Epithelial cell of esophagus (primary cell): ENCODE measurements around the gene ZNF516.

ENCODE experiments used
- DNase-seq: peaks from one replicate; pipeline ENCODE4 v3.0.0; 2010; ENCODE audit warnings: low read depth
- H3K4me3 ChIP-seq: 2 replicates; pipeline ENCODE4 v1.5.1; 2011; ENCODE audit warnings: mild to moderate bottlenecking, low read length, control low read depth
- TF ChIP-seq, protein P1 (sequence below): IDR thresholded peaks from 2 replicates; pipeline ENCODE4 v1.5.1; 2011; ENCODE audit warnings: low read depth, mild to moderate bottlenecking, low read length, control low read depth, inconsistent platforms; ENCODE audit not compliant: insufficient read depth; ENCODE audit errors: missing control alignments

Gene ZNF516

DNA sequence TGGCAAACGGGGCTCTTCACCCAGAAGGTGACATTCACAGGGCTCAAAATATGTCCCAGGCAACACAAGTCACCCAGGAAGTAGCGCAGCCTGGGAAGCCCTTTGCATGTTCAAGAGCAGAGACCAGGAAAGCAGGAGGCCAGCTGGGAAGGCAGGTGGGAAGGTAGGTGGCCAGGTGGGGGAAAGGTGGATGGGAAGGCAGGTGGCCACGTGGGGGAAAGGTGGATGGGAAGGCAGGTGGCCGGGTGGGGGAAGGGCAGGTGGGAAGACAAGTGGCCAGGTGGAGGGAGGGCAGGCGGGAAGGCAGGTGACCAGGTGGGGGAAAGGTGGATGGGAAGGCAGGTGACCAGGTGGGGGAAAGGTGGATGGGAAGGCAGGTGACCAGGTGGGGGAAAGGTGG lies 102.7 kb downstream of the ZNF516 start:
- no peak overlapping the region for H3K4me3 ChIP-seq
- TF ChIP-seq, protein P1, sequence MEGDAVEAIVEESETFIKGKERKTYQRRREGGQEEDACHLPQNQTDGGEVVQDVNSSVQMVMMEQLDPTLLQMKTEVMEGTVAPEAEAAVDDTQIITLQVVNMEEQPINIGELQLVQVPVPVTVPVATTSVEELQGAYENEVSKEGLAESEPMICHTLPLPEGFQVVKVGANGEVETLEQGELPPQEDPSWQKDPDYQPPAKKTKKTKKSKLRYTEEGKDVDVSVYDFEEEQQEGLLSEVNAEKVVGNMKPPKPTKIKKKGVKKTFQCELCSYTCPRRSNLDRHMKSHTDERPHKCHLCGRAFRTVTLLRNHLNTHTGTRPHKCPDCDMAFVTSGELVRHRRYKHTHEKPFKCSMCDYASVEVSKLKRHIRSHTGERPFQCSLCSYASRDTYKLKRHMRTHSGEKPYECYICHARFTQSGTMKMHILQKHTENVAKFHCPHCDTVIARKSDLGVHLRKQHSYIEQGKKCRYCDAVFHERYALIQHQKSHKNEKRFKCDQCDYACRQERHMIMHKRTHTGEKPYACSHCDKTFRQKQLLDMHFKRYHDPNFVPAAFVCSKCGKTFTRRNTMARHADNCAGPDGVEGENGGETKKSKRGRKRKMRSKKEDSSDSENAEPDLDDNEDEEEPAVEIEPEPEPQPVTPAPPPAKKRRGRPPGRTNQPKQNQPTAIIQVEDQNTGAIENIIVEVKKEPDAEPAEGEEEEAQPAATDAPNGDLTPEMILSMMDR: no peak
- no peak for DNase-seq

DNA sequence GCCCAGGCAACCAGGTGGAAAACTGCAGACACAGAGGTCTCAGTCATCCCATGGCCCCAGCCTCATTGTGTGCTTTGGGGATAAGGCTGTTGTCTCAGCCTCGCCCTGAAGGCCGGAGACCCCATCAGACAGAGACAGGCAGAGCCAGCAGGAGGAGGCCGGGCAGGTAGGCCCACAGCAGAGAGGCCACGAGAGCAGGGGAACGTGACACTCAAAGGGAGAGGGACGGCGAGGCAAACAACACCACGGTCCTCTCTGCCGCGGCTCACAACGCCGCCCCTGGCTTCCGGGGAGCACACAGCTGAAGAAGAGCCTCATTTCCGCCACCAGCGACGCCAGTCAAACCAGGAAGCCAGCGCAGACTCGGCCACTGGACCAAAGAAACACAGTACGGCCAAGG lies 103.3 kb downstream of the ZNF516 start:
- TF ChIP-seq, protein P1: no peak
- no peak overlapping the region for H3K4me3 ChIP-seq
- no peak for DNase-seq

DNA sequence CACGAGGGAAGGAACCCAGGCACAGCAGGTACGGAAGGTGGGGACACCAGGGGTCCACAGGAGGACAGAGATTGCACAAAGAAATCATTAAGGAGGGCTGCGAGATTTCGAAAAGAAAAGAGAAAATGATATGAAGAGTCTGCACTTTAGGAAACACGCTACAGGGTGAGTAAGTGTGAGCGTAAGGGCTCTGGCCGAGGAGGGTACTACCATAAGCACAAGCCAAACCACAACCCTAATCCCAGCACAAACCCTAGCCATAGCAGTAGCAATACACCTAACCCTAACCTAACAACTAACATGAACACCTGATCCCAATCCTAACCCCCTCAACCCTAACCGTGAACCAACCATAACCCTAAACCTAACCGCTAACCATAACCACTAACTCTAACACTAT lies 104.0 kb downstream of the ZNF516 start:
- no peak overlapping the region for H3K4me3 ChIP-seq
- no peak for DNase-seq
- TF ChIP-seq, protein P1: no peak

DNA sequence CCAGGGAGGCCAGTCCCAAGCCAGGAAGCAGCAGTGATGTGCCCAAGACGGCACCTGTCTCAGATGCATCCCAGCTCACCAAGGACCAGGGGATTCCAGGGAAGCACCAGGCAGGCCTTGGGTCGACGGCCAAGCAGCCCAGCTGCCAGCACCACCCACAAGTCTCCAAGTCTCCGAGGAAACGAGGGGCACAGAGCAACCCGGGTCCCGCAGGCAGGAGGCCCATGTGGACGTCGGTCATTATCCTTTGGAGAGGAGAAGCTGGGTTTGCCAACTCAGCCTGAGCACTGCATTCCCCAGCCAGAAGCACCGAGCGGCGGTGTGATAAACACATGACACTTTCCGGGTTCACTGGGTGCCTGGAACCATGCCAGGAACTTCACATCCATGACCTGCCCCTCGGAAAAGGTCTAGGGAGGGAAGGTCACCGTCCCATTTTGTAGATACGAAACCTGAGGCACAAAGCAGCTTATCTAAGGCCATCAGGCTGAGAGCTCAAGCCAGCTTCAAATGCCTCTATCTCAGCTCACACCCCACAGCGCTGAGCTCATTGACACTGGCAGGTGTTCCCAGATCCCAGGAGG lies 104.5 kb downstream of the ZNF516 start:
- TF ChIP-seq, protein P1: no peak
- H3K4me3 ChIP-seq: no peak overlapping the region
- DNase-seq: no peak

DNA sequence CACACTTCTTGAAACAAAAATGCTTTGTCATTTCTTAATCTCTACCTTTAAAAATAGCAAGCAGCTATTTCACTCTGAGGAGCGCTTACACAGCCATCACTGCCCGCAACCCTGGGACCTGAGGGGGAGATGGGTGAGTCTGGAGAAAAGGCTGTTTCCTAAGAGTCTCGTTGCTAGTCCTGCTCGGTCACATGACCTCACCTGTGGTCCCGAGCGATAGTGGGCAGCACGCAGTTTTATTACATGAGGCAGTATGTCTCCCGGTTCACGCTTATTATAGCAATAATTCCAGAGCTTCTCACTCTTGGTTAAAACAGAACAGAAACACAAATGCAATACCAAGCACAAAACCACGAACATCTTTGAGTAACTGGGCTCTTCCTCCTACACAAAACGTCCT lies 105.3 kb downstream of the ZNF516 start:
- TF ChIP-seq, protein P1: no peak
- no peak overlapping the region for H3K4me3 ChIP-seq
- DNase-seq: no peak

DNA sequence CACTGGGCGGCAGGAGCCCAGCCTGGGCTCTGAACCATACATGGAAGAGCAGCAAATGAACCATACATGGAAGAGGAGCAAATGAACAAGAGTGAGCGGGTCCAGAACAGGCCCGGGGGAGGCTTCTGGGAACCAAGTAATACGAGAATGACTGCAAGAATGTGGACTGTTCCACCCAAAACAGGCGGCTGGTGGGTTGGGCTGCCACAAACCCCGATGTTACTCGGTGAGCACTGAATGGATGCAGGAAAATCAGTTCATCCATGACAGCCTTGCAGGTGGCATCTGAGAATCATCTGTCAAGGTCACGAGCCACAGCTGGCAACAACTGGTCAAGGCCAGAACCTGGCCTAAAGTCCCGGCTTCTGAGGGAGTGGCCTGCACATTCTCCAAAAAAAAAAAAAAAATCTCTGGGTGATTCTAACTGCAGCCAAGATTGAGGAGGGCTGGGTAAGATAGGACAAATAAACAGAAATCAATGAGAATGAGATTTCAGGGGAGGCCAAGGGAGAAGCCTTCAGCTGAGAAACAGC lies 106.1 kb downstream of the ZNF516 start:
- TF ChIP-seq, protein P1: no peak
- no peak overlapping the region for H3K4me3 ChIP-seq
- DNase-seq: no peak

DNA sequence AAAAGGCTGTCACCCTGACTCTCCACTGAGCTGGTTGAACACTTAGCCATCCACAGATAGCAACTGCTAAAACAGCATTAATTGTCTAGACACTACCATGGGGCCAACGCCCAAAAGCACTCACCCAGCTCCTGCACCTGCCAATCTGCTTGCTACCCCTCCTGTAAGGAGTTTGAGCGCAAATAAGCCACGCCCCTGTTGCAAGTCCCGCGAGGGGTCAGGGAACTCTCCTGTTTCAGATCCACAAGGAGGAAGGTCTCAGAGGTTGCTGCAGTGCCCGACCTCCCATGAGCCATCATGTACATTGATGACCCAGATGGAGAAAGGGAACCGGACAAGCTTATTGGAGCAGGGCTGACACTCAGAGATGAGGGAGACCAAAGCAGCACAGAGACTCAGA lies 106.8 kb downstream of the ZNF516 start:
- no peak for DNase-seq
- H3K4me3 ChIP-seq: no peak overlapping the region
- TF ChIP-seq, protein P1: no peak
